Esophagus muscularis mucosa (tissue), 4 donors: Measurements from ENCODE around the gene SLC6A9. TPM values are rescaled to one million over a fixed set of nuclear protein-coding genes. Genes with fewer than 3 reads are reported as not detected.

Experiments
- DNase-seq: peaks from one replicate; pipeline ENCODE4 v3.0.0-alpha.2; 2017; ENCODE audit errors: extremely low spot score
- H3K27ac ChIP-seq, 4 donors: fragments of 200-600 bp; sonication (generic); replicated peaks in 1 of 4; 1 replicate in 3 of 4; 2 replicates in 1 of 4; pipeline ENCODE4 v1.5.1; 2016 to 2019; ENCODE audit warnings: mild to moderate bottlenecking in 1 of 4
- H3K27me3 ChIP-seq, 4 donors: fragments of 200-600 bp; sonication (generic); one replicate each; pipeline versions ENCODE4 v1.5.1 to v1.6.0; 2016 to 2019
- H3K36me3 ChIP-seq, 4 donors: fragments of 200-600 bp; sonication (generic); one replicate each; pipeline ENCODE4 v1.5.1; 2016 to 2019
- H3K4me1 ChIP-seq, 4 donors: fragments of 200-600 bp; sonication (generic); one replicate each; pipeline ENCODE4 v1.5.1; 2016 to 2019
- H3K4me3 ChIP-seq, 4 donors: fragments of 200-600 bp; sonication (generic); 1 replicate in 2 of 4; 2 replicates in 2 of 4; pipeline ENCODE4 v1.5.1; 2016 to 2019; ENCODE audit warnings: mild to moderate bottlenecking in 4 of 4, moderate library complexity in 1 of 4
- H3K9me3 ChIP-seq, 4 donors: fragments of 200-600 bp; sonication (generic); 1 replicate in 3 of 4; 2 replicates in 1 of 4; pipeline ENCODE4 v1.5.1; 2016 to 2019
- EP300 ChIP-seq: sonication (generic); formaldehyde crosslinking; IDR thresholded peaks from one replicate; pipeline ENCODE4 v1.6.1; 2017; ENCODE audit warnings: antibody characterized with exemption
- POLR2A ChIP-seq: fragments of 450-650 bp; IDR thresholded peaks from one replicate; pipeline ENCODE4 v1.6.1; 2017; ENCODE audit warnings: antibody characterized with exemption, moderate library complexity, mild to moderate bottlenecking, low read depth
- POLR2AphosphoS5 ChIP-seq, 2 donors: sonication (generic); formaldehyde crosslinking; IDR thresholded peaks; one replicate each; pipeline ENCODE4 v1.6.1; 2017; ENCODE audit warnings: antibody characterized with exemption in 2 of 2
- WGBS: methylation state at CpG from one replicate; pipeline ENCODE4 v1.1.5; 2018; 5-methylcytosine and 5-hydroxymethylcytosine counted together
- intact Hi-C: fragments of 100-400 bp; cut with DNase I; formaldehyde crosslinking; loops from one replicate; pipeline ENCODE4 v1.15.1; 2023
- total RNA-seq, 4 donors: library from RNA; depleted of rRNA; stranded (reverse); fragments of >200 nt; gene quantifications; one replicate each; pipeline versions ENCODE4 v1.1.0 to v1.2.1, GENCODE V29; 2016
- TF ChIP-seq, protein P1 (sequence below), 3 experiments: fragments of 200-600 bp in 2 of 3; fragments of 450-650 bp in 1 of 3; sonication (generic) in 2 of 3; IDR thresholded peaks; one replicate each; pipeline ENCODE4 v1.5.1; 2017 to 2019; ENCODE audit warnings: antibody characterized with exemption in 3 of 3, mild to moderate bottlenecking in 2 of 3, moderate library complexity in 1 of 3

Gene SLC6A9
- total RNA-seq, 4 donors from 2014 or later = 5.2 to 17.9 (median 7.8) TPM

DNA sequence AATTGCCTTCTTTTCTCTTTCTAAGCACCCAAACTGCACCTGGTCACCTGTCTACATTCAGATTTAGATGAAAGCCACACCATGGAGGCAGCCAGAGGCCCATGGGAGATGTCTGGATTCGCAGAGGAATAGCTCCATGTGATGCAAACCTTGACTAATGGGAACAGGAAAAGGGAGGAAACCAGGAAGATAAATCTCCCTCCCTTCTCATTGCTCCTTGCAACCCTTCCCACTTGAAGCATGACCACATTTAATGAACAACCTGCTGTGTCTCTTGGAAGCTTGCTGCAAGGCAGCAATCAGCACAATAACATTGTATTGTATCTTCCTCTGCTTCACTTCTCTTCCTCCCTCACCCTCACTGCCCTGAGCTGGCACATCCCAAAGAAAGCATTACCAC, 44.8 kb upstream of the SLC6A9 start:
- H3K36me3 ChIP-seq = no peaks in the 10 kb centered on the region
- H3K9me3 ChIP-seq = no peaks in the 10 kb centered on the region
- peaks cover 0 to 29% (median 21%) of the 10 kb centered on the region in 4 donors for H3K4me1 ChIP-seq
- intact Hi-C loops = no loop called here
- no peak for TF ChIP-seq POLR2A
- no peak for TF ChIP-seq EP300
- TF ChIP-seq, protein P1, sequence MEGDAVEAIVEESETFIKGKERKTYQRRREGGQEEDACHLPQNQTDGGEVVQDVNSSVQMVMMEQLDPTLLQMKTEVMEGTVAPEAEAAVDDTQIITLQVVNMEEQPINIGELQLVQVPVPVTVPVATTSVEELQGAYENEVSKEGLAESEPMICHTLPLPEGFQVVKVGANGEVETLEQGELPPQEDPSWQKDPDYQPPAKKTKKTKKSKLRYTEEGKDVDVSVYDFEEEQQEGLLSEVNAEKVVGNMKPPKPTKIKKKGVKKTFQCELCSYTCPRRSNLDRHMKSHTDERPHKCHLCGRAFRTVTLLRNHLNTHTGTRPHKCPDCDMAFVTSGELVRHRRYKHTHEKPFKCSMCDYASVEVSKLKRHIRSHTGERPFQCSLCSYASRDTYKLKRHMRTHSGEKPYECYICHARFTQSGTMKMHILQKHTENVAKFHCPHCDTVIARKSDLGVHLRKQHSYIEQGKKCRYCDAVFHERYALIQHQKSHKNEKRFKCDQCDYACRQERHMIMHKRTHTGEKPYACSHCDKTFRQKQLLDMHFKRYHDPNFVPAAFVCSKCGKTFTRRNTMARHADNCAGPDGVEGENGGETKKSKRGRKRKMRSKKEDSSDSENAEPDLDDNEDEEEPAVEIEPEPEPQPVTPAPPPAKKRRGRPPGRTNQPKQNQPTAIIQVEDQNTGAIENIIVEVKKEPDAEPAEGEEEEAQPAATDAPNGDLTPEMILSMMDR (IDR thresholded peaks at IDR 0.05) = no peak
- no peak for TF ChIP-seq POLR2AphosphoS5 (IDR thresholded peaks at IDR 0.05)
- H3K27me3 ChIP-seq = no peaks in the 10 kb centered on the region
- no peak overlapping the region for H3K4me3 ChIP-seq
- peak overlapping the region in 1 of 4 donors; percentile 73 for H3K27ac ChIP-seq
- 88% methylated on average over 1 of the region's 1 CpG for WGBS
- DNase-seq = no peak

DNA sequence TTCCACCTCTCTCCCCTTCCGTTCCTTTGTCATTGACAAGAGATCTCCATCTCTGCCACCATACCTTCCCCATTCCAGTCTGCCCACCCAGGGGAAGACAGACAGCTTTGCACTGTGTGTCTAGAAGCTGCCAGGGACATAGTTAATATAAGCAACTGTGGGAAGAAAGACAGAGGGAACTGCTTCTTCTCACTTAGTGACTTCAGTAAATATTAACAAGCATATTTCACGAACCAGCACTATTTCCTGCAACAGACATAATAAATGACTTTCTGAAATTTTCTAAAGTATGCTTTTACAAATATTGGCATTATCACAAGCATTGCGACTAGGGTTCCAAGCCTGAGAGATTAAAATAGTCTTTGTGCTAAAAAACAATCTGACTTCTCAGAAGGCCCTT, 43.2 kb upstream of the SLC6A9 start:
- DNase-seq = no peak
- 21% methylated on average over 3 of the region's 3 CpGs for WGBS
- H3K36me3 ChIP-seq = no peaks in the 10 kb centered on the region
- H3K4me3 ChIP-seq = no peak overlapping the region
- no peaks in the 10 kb centered on the region for H3K27me3 ChIP-seq
- peaks cover 0 to 29% (median 21%) of the 10 kb centered on the region in 4 donors for H3K4me1 ChIP-seq
- intact Hi-C loops = no loop called here
- H3K27ac ChIP-seq = peak overlapping the region; percentile 24 to 73 (median 48)
- no peak for TF ChIP-seq POLR2AphosphoS5 (IDR thresholded peaks at IDR 0.05)
- H3K9me3 ChIP-seq = no peaks in the 10 kb centered on the region

DNA sequence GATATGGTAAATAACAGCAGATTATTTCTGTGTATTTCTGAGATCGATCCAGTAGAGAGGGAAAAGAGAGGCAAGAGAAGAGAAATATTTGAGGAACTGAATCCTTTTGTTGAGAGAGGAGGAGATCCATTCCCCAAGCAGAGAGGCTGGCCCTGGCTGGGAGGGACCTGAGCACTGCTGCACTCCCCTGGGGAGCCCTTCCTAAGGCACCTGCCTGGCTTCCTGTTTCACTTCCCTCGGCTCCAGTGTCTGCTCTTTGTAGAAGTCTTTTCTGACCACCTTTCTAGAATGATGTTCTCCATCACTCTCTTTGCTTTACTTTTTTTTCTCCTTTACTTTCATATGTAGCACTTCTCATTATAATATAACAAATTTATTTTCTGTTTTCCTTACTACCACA, 42.3 kb upstream of the SLC6A9 start:
- Histone ChIP-seq H3K9me3 (no peaks in the 10 kb centered on the region), H3K27ac (peak overlapping the region in 2 of 4 donors; percentile 45 to 73), H3K4me3 (no peak overlapping the region), H3K36me3 (no peaks in the 10 kb centered on the region), H3K4me1 (peaks cover 0 to 29% (median 24%) of the 10 kb centered on the region in 4 donors), H3K27me3 (no peaks in the 10 kb centered on the region)
- intact Hi-C loops = no loop called here
- 86% methylated on average over 2 of the region's 2 CpGs for WGBS
- TF ChIP-seq, protein P1 (IDR thresholded peaks at IDR 0.05) = no peak
- DNase-seq = no peak

DNA sequence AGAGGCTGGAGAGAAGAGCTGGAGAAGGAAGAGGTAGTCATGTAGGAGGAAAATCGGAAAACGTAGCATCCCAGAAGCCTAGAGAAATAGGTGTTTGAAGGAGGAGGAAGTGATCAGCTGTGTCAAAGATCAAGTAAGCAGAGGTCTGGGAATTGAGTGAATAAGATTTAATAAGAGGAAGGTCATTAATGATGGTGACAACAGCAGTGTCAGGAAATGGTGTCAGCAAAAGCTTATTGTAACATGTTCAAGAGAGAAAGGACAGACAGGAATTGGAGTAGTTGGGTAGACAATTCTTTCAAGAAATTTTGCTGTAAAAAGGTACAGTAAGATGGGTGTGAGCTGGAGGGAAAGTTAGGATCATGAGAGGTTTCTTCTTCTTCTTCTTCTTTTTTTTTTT, 41.6 kb upstream of the SLC6A9 start:
- 77% methylated on average over 2 of the region's 2 CpGs for WGBS
- H3K4me3 ChIP-seq = no peak overlapping the region
- H3K36me3 ChIP-seq = no peaks in the 10 kb centered on the region
- no peaks in the 10 kb centered on the region for H3K27me3 ChIP-seq
- no peaks in the 10 kb centered on the region for H3K9me3 ChIP-seq
- TF ChIP-seq EP300 (no peak), POLR2A (no peak), POLR2AphosphoS5 (IDR thresholded peaks at IDR 0.05) (no peak)
- TF ChIP-seq, protein P1 (IDR thresholded peaks at IDR 0.05) = no peak
- peak overlapping the region in 1 of 4 donors; percentile 73 for H3K27ac ChIP-seq
- intact Hi-C loops = no loop called here
- H3K4me1 ChIP-seq = peaks cover 0 to 35% (median 26%) of the 10 kb centered on the region in 4 donors
- DNase-seq = no peak

DNA sequence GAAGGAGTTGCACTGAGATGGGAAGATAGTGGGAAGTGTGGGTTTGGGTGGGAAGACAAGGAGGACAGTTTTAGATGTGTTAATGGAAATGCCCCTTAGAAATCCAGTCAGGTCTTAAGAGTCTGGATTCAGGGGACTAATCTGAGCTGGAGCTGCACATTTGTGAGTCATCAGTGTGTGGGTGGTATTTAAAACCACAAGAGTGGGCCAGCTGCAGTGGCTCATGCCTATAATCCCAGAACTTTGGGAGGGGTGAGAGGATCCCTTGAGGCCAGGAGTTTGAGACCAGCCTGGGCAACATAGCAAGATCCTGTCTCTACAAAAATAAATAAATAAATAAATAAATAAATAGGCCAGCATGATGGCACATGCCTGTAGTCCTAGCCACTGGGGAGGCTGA, 40.9 kb upstream of the SLC6A9 start:
- TF ChIP-seq POLR2AphosphoS5 (IDR thresholded peaks at IDR 0.05) = no peak
- TF ChIP-seq POLR2A = no peak
- TF ChIP-seq EP300 = no peak
- TF ChIP-seq, protein P1 (IDR thresholded peaks at IDR 0.05) = no peak
- Histone ChIP-seq H3K36me3 (no peaks in the 10 kb centered on the region), H3K4me3 (no peak overlapping the region), H3K4me1 (peaks cover 0 to 35% (median 26%) of the 10 kb centered on the region in 4 donors), H3K27ac (no peak overlapping the region), H3K9me3 (no peaks in the 10 kb centered on the region), H3K27me3 (no peaks in the 10 kb centered on the region)
- intact Hi-C loops = no loop called here
- DNase-seq = no peak
